HG02678 (cell line): ENCODE data around the gene SCN9A.
A peak's percentile ranks its signal among the peaks of the same experiment; 100 is the strongest.

Experiments
- ATAC-seq: cut with Tn5 transposase; IDR thresholded peaks from one replicate; pipeline ENCODE4 v1.9.1; 2021; ENCODE audit warnings: mild to moderate bottlenecking, moderate library complexity; ENCODE audit not compliant: unreplicated experiment

SCN9A gene

DNA sequence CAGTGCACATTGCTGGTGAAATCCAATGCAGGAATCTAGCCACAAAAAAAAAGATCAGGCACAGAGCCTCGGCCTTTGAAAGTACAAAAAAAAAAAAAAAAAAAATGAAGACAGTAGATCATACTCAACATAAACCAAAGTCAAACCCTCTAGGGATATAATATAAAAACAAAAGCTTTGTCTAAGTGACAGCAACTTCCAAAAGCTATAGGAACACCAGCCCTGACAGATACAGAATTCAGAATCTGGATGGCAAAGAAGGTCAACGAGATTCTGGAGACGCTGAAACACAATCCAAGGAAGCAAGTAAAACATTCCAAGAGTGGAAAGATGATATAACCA, 194.0 kb downstream of the SCN9A start:
- ATAC-seq = no peak

DNA sequence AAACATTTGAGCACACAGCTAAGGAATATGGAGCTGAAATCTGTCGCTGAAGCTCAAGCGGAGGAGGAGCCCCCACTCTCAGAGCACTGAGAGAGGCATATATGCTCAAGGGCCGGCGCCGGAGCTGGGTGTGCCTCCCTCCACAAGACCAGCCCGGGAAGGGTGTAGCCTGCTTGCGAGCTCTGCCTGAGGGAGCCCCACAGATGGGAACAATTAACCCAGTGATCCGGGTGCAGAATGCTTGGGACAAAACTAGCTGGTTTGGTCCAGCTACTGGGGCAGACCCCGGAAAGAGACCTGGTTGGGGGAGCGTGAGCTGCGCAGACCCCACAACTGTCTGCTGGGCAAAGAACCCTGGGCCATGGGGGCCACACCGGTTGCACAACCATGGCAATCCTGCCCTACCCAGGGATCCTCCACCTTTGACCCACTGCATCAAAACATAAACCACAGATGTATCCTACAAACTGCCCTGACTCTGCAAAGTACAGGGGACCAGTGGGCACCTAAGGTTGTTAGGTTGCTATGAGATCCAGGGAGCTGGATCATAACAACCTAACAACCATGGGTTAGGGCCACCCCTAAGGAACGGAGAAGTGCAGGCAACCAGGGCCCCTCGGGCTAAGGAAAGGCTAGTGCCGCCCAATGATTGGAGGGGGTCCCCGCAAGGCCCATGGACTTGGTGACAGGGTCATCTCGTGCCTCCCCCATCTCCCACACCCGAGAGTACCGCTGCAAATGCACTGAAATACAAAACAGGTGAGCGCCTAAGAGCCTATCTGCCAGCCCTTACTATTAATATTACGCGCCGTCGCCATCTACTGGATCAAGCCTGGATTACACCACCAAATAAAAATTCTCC, 194.6 kb downstream of the SCN9A start:
- peak; percentile 96 for ATAC-seq

- no peak for ATAC-seq
These were observed 196.5 kb downstream of the SCN9A start for GRCh38 chr2:166179201-166179600.

- no peak for ATAC-seq
These were observed 202.5 kb downstream of the SCN9A start for GRCh38 chr2:166173263-166173662.

DNA sequence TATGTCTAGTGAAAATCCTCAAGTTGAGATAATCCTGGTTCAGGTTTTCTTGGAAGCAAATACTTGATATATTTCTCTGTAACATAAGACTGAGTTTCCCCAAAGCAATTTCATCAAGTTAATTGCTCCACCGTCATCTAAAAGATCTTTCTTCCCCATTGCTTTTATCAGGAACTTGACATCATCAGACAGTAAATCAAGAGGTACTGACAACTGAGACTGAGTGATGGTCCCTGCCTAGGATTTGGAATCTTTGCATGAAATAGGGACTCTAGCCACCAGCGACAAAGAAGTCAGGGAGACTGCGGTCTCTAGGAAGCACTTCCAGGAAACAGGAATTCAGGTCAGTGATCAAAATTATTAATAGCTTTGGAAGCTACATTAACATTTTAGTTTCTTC, 204.5 kb downstream of the SCN9A start:
- no peak for ATAC-seq

- peak; percentile 58 for ATAC-seq
These were observed 205.4 kb downstream of the SCN9A start for GRCh38 chr2:166170356-166170755.

DNA sequence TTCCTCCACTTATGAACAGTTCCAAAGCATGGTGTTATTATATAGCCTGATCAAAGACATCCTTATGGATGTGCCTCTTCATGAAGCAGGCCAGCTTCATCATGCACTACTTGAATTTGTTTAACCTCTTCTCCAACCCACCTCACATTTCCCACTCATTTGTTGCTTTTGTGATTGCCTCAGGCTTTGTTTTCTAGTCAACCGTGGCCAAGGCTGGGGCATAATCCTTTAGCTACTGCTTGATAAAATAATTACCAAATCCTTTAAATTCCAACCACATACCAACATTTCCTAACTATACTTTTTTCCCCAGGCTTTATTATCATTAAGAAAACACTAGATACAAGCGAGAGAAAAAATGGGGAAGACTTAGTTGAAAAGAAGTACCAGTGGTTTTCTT, 208.3 kb downstream of the SCN9A start:
- ATAC-seq = no peak

GRCh38 chr2:166163775-166164174, 212.0 kb downstream of the SCN9A start:
- no peak for ATAC-seq

GRCh38 chr2:166158546-166158945, 217.2 kb downstream of the SCN9A start:
- no peak for ATAC-seq

GRCh38 chr2:166157578-166157977, 218.2 kb downstream of the SCN9A start:
- no peak for ATAC-seq

DNA sequence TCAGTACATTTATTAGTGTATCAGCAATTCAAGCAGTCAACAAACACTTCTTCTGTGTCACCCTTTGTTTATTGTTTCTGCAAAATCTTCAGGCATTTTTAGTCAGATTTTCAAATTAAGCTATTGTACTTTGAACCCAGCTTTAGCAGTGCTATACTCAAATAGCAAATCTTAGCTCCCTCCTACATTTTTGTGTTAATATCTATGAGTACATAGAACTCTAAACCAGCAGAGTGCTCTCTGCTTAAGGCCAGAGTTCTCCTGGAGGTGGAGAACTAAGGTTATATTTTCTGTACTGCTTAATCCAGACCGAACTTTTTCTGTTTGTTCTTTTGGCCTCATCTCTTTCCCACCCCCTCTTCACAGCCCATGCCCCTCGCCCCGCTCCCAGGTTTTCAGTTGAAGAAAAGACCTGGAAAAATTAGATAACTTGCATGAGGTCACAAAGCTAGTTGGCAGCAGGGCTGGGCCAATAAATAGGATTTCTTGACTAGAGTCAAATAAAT, 218.7 kb downstream of the SCN9A start:
- no peak for ATAC-seq

GRCh38 chr2:166155589-166155988, 220.2 kb downstream of the SCN9A start:
- ATAC-seq = no peak

DNA sequence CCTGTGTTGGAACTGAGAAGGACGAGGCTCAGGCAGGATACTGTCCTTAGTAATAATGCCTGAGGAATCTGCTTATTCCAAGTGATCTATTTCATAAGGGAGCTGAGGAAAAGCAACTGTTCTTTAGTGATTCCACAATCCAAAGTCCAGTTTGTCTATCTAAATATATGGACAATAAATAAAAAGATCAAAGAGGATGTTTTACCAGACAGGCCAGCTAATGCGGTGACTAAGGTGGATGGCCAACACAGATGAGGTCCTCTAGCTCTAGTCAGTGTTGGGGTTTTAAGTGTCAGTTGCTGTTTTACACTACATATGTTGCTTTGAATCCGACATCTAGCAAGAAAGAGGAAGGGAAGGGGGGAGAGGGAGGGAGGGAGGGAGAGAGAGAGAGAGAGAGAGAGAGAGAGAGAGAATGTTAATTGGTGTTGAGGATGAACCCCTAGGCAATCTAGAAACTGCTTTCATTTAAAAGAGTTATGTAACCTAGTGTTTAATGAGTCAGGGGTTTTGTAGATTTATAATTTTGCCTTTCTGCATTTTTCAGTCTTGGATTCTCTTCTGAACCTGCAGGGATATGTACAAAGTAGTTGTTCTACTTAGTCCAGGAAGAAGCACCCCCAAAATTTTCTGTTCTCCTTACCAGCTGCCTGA, 220.9 kb downstream of the SCN9A start:
- ATAC-seq = no peak

DNA sequence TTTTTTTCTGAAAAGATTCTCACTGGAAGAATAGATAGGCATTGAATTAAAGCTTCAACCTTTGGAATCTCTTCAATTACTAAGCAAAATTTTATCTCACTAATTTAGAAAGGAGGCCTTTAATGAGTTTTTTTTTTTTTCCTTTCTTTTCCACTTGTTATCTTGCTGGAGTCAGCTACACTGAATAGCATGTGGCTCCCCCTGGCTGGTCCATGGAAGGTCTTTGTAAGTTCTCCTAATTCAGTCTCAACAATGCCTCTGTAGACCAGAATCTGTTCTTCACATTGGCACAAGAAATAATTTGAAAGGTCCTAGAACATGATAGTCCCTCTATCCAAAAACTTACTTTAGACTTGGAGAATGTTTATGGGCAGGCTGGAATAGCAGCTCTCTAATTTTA, 223.7 kb downstream of the SCN9A start:
- no peak for ATAC-seq

- no peak for ATAC-seq
These were observed 227.0 kb downstream of the SCN9A start for GRCh38 chr2:166148500-166149400.

DNA sequence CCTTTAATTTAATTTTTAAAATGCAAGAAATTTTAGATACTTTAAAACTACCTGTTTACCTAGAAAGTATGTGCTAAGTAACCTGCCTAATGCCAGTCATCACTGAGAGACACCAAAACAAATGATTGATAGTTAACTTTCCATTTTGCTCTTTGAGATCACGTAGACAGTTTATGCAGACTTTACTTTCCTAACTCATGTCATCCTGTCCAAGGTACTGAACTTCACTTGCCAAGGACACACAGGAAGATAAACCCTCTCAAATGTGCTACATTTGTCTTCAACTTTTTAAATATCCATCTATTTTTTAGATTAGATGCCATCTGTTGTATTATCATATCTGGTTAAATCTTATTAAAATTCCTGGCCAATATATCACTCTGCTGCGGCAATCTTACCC, 227.9 kb downstream of the SCN9A start:
- ATAC-seq = no peak
